OCI-LY3 (cell line): Measurements from ENCODE around the gene REXO4.

ENCODE experiments used
- H2AFZ ChIP-seq: fragments of 200-600, 300-600 bp; shearing (Covaris generic); 2 replicates; pipeline ENCODE4 v1.6.0; 2014; ENCODE audit warnings: antibody characterized with exemption, low read depth, low read length
- H3K27ac ChIP-seq: fragments of 200-600, 300-600 bp; sonication (generic); 2 replicates; pipeline ENCODE4 v1.5.1; 2014; ENCODE audit warnings: mild to moderate bottlenecking, low read length, moderate library complexity, mixed read lengths
- H3K27me3 ChIP-seq: fragments of 200-600, 300-600 bp; sonication (generic); 2 replicates; pipeline ENCODE4 v1.6.1; 2014; ENCODE audit warnings: low read depth, low read length, mixed read lengths
- H3K36me3 ChIP-seq: fragments of 200-600, 300-600 bp; sonication (generic); replicated peaks from 2 replicates; pipeline ENCODE3; 2014; ENCODE audit warnings: low read depth, low read length, mixed read lengths
- H3K4me1 ChIP-seq: fragments of 300-600, 200-600 bp; sonication (generic); 2 replicates; pipeline ENCODE4 v1.6.1; 2014; ENCODE audit warnings: low read length, mixed read lengths
- H3K4me2 ChIP-seq: fragments of 200-600, 300-600 bp; sonication (generic); 2 replicates; pipeline ENCODE4 v1.6.1; 2014; ENCODE audit warnings: low read length, mixed read lengths
- H3K4me3 ChIP-seq: fragments of 300-600, 200-600 bp; sonication (generic); 2 replicates; pipeline ENCODE4 v1.5.1; 2014; ENCODE audit warnings: antibody characterized with exemption, mild to moderate bottlenecking, low read length, moderate library complexity
- H3K79me2 ChIP-seq: fragments of 300-600, 200-600 bp; shearing (Covaris generic); 2 replicates; pipeline ENCODE4 v1.6.1; 2014; ENCODE audit warnings: mild to moderate bottlenecking, low read length, mixed read lengths
- H3K9ac ChIP-seq: fragments of 300-600, 200-600 bp; shearing (Covaris generic); 2 replicates; pipeline ENCODE4 v1.6.0; 2014; ENCODE audit warnings: mild to moderate bottlenecking, low read length, moderate library complexity
- H3K9me3 ChIP-seq: fragments of 200-600, 300-600 bp; shearing (Covaris generic); 2 replicates; pipeline ENCODE4 v1.6.1; 2014; ENCODE audit warnings: low read length, mixed read lengths; ENCODE audit not compliant: insufficient read depth
- H4K20me1 ChIP-seq: fragments of 200-600, 300-600 bp; sonication (generic); 2 replicates; pipeline ENCODE4 v1.6.1; 2016; ENCODE audit warnings: low read length, mixed read lengths; ENCODE audit not compliant: insufficient read depth
- EZH2phosphoT487 ChIP-seq: fragments of 200-600 bp; shearing (Covaris generic); IDR thresholded peaks from 2 replicates; pipeline ENCODE4 v1.6.1; 2018; ENCODE audit warnings: antibody characterized with exemption, mixed run types, low read depth
- TF ChIP-seq, protein P1 (sequence below): fragments of 200-600, 300-600 bp; sonication (generic); IDR thresholded peaks from 2 replicates; pipeline ENCODE4 v1.5.1; 2014; ENCODE audit warnings: antibody characterized with exemption, low read length, low read depth

Gene REXO4

DNA sequence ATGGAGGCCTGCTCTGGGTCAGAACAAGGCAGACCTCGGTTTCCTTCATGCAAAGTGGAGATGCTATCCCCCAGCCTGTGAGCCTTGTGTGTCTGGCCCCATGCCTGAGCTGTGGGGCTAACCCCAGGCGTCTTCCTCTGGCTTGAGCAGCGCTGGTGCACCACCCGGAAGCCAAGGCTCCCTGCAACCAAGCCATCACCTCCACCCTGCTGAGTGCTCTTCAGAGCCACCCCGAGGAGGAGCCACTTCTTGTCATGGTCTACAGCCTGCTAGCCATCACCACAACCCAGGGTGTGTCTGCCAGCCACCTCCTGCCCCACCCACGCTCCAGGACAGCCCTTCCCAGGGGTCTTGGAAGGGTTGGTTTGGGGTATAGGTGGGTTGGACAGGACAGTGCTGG lies 16.2 kb downstream of the REXO4 start:
- no peak overlapping the region for H3K4me3 ChIP-seq
- H3K79me2 ChIP-seq: no peaks in the 10 kb centered on the region
- no peak overlapping the region for H2AFZ ChIP-seq
- no peaks in the 10 kb centered on the region for H3K9me3 ChIP-seq
- no peaks in the 10 kb centered on the region for H4K20me1 ChIP-seq
- H3K27ac ChIP-seq: no peak overlapping the region
- H3K4me2 ChIP-seq: no peak overlapping the region
- H3K27me3 ChIP-seq: no peaks in the 10 kb centered on the region
- H3K9ac ChIP-seq: no peak overlapping the region
- H3K36me3 ChIP-seq: peaks cover 15% of the 10 kb centered on the region
- no peaks in the 10 kb centered on the region for H3K4me1 ChIP-seq
- TF ChIP-seq EZH2phosphoT487: no peak
- TF ChIP-seq, protein P1, sequence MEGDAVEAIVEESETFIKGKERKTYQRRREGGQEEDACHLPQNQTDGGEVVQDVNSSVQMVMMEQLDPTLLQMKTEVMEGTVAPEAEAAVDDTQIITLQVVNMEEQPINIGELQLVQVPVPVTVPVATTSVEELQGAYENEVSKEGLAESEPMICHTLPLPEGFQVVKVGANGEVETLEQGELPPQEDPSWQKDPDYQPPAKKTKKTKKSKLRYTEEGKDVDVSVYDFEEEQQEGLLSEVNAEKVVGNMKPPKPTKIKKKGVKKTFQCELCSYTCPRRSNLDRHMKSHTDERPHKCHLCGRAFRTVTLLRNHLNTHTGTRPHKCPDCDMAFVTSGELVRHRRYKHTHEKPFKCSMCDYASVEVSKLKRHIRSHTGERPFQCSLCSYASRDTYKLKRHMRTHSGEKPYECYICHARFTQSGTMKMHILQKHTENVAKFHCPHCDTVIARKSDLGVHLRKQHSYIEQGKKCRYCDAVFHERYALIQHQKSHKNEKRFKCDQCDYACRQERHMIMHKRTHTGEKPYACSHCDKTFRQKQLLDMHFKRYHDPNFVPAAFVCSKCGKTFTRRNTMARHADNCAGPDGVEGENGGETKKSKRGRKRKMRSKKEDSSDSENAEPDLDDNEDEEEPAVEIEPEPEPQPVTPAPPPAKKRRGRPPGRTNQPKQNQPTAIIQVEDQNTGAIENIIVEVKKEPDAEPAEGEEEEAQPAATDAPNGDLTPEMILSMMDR: no peak

DNA sequence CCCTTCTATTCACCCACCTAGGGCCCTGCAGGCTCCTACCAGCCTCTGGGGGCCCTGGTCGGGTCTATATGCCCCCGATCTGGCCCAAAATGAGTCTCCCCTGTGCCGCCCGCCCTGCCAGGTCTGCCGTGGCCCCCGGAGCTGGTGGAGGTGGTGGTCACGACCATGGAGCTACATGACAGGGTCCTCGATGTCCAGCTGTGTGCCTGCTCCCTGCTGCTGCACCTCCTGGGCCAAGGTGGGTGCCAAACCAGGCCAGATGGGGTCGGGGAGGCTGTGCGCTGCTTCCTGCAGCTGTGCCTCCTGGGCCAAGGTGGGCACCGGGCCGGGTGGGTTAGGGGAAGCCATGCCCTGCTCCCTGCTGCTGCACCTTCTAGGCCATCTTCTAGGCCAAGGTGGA lies 17.5 kb downstream of the REXO4 start:
- Histone ChIP-seq H3K9me3 (no peaks in the 10 kb centered on the region), H3K27me3 (no peaks in the 10 kb centered on the region), H3K4me3 (no peak overlapping the region), H2AFZ (no peak overlapping the region), H3K4me1 (no peaks in the 10 kb centered on the region), H3K4me2 (no peak overlapping the region), H3K9ac (no peak overlapping the region), H3K27ac (no peak overlapping the region), H3K36me3 (peaks cover 7% of the 10 kb centered on the region), H4K20me1 (no peaks in the 10 kb centered on the region), H3K79me2 (no peaks in the 10 kb centered on the region)
- TF ChIP-seq EZH2phosphoT487: no peak
- TF ChIP-seq, protein P1: no peak

DNA sequence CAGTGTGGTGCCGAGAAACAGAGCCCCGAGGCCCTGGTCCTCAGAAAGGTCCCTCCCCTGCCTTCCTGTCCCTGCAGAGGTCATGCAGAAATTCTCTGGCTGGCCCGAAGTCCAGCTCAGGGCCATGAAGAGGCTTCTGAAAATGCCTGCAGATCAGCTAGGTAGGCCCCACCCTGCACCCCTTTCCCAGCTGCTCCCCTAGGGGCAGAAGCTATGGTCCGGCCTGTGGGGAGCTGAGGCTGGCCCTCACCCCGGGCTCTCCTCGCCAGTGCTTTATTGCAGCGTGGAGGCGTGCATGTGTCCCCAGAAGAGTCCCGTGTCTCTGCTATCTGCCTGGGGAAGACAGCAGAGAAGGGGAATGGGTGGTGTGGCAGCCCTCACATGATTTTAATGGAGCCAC lies 19.9 kb downstream of the REXO4 start:
- no peak for TF ChIP-seq EZH2phosphoT487
- TF ChIP-seq, protein P1: no peak
- H3K27ac ChIP-seq: no peak overlapping the region
- H3K36me3 ChIP-seq: no peaks in the 10 kb centered on the region
- no peak overlapping the region for H3K4me3 ChIP-seq
- H3K9me3 ChIP-seq: no peaks in the 10 kb centered on the region
- no peaks in the 10 kb centered on the region for H4K20me1 ChIP-seq
- H3K9ac ChIP-seq: no peak overlapping the region
- H3K4me2 ChIP-seq: no peak overlapping the region
- no peaks in the 10 kb centered on the region for H3K27me3 ChIP-seq
- H3K79me2 ChIP-seq: no peaks in the 10 kb centered on the region
- H2AFZ ChIP-seq: no peak overlapping the region
- no peaks in the 10 kb centered on the region for H3K4me1 ChIP-seq

DNA sequence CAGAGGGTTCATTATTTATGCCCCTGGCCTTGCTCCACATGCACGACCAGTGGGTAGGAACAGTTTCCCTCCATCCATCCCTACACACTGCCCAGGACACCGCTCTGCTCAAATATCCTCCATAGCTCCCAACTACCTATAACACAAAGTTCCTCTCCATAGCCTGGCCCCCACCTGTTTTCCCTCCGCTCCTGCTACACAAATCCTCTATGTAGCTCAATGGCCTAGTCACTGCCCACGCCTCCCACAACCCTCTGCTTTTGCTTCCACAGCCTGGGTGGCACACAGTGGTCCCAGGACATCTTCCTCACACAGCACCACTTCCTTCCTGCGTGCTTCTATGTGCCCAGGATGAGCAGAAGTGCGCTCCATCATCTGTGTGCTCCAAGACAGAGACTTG lies 20.4 kb downstream of the REXO4 start:
- Histone ChIP-seq H4K20me1 (no peaks in the 10 kb centered on the region), H3K4me2 (no peak overlapping the region), H3K9ac (no peak overlapping the region), H3K27me3 (no peaks in the 10 kb centered on the region), H3K36me3 (no peaks in the 10 kb centered on the region), H3K27ac (no peak overlapping the region), H2AFZ (no peak overlapping the region), H3K4me1 (no peaks in the 10 kb centered on the region), H3K79me2 (no peaks in the 10 kb centered on the region), H3K4me3 (no peak overlapping the region), H3K9me3 (no peaks in the 10 kb centered on the region)
- TF ChIP-seq, protein P1: no peak
- no peak for TF ChIP-seq EZH2phosphoT487
